ENCODE data around the gene KRT5.
"Not testable (repeated sequence)": the region's sequence is repeated elsewhere in the genome, so short reads cannot be mapped to it uniquely, and the experiment has no call there.

The KRT5 gene

GRCh38 chr12:52518574-52519386 lies 1.4 kb downstream of the KRT5 start:
- no peak for DNase-seq

DNA sequence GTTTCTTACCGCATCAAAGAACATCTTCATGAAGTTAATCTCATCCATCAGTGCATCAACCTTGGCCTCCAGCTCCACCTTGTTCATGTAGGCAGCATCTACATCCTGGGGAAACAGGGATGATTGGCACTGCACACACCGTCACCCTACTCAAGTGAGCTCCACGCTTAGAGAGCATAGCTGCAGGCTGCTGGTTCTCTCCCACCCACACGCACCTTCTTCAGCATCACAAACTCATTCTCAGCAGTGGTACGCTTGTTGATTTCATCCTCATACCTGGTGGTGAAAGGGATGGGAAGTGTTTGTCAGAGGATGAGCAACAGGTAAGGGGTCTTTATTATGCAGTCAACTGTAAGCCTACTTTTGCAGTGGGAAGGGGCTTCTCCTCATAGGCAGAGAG lies 2.3 kb downstream of the KRT5 start:
- DNase-seq: no peak

DNA sequence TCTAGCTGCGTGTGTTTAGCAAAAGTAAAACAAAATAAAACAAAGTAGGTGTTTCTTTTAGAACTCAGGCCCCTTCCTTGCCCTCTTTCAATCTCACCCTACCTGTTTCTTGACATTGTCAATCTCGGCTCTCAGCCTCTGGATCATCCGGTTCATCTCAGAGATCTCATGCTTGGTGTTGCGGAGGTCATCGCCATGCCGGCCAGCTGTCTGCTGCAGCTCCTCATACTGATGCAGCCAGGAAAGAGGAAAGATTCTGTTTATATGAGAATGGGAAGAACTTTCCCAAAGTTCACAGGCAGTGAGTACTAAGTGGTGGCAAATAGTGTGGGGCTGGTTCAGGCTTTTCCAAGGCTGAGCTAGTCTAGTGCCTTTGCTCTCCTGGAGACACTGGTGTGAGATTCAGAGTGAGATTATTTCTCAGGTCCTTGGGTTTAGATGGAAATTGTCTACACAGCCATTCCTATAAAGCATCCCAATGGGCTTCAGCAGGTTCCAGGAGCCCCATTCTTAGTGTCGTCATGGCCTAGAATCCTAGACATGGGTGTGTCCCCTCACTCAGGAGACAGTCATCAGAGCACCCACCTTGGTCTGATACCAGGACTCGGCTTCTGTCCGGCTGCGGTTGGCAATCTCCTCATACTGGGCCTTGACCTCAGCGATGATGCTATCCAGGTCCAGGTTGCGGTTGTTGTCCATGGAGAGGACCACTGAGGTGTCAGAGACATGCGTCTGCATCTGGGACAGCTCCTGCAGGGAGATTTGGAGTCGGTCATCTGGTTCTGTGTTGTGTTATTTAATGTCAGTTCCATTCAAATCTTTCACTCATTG lies 3.0 kb downstream of the KRT5 start:
- DNase-seq: no peak

DNA sequence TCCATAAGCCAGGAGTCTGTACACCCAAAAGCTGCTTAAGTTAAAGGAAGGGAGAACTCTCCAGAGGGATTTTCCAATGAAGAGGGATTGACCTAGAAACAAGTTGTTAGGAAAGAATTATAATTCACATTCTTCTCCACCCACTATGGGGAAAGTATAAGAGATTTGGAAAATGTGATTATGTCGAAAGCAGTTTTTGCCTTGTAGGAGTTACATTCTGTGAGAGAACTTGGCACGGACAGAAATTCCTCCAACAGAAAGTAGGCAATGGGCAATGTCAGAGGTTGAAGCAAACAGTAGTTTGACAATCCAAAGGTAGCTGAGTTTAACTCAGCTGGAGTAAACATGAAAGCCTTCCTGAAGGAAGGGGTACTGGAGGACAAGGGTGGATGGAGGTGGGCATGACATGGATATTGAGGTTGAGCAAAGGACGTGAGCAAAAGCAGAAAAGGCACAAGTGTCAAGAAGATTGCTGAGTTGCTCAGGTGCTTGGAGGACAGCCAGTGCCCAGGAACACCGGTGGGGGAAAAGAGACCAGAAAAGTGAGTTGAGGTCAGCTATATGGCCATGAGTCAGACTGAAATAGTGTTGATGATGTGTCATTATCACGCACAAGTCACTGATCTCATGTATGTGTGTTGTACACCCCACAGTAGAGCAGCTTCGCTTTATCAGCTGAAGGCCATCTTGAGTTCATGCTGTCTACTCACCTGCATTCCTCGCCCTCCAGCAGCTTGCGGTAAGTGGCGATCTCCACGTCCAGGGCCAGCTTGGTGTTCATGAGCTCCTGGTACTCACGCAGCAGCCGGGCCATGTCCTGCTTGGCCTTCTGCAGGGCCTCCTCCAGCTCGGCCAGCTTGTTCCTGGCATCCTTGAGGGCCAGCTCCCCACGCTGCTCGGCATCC lies 4.0 kb downstream of the KRT5 start:
- no peak for DNase-seq

DNA sequence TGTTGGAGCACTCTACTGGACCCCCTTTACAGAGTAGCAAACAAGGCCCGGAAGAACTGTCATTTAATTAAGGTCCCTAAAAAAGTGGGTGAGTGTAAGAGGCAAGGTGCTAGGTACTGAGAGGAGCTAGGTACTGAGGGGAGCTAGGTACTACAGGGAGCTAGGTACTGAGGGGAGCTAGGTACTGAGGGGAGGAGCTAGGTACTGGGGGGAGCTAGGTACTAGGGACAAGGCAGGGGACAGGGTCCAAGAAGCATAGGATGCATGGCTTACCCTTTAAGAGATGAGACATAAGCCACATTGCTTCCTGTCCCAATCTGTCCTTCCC lies 4.9 kb downstream of the KRT5 start:
- DNase-seq: no peak

GRCh38 chr12:52514471-52515318 lies 5.5 kb downstream of the KRT5 start:
- no peak for DNase-seq

GRCh38 chr12:52513736-52514135 lies 6.5 kb downstream of the KRT5 start:
- no peak for DNase-seq

- DNase-seq: no peak
Measured at GRCh38 chr12:52508211-52508610, 12.0 kb downstream of the KRT5 start.

- no peak for DNase-seq
Measured at GRCh38 chr12:52506858-52507715, 13.1 kb downstream of the KRT5 start.

GRCh38 chr12:52502877-52503276 lies 17.3 kb downstream of the KRT5 start:
- no peak for DNase-seq

DNA sequence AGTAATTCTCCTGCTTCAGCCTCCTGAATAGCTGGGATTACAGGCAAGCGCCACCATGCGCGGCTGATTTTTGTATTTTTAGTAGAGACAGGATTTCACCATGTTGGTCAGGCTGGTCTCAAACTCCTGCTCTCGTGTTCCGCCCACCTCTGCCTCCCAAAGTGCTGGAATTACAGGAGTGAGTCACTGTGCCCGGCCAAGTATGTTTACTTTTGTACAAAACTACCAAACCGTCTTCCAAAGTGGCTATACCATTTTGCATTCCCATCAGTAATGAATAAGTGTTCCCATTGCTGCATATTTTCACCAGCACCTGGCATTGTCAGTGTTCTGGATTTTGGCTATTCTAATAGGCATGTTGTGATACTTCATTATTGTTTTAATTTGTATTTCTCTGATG lies 18.7 kb downstream of the KRT5 start:
- no peak for DNase-seq

DNA sequence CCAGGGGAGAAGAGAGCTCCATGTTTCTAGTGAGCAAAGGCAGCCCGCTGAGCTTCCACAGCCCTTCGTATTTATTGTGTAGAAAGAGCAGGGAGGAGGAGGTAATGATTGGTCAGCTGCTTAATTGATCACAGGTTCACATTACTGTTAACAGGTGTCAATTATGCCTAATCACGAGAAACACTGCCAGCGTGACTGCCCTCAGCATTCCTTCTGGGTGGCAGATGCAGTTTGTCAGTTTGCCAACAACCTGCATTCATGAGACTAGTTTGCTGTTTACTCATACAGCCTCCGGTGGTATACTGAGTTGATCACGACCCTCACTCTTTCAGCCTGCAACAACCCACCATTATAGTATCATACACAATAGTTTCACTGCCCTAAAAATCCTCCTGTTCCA lies 19.6 kb downstream of the KRT5 start:
- DNase-seq: not testable (repeated sequence)

DNA sequence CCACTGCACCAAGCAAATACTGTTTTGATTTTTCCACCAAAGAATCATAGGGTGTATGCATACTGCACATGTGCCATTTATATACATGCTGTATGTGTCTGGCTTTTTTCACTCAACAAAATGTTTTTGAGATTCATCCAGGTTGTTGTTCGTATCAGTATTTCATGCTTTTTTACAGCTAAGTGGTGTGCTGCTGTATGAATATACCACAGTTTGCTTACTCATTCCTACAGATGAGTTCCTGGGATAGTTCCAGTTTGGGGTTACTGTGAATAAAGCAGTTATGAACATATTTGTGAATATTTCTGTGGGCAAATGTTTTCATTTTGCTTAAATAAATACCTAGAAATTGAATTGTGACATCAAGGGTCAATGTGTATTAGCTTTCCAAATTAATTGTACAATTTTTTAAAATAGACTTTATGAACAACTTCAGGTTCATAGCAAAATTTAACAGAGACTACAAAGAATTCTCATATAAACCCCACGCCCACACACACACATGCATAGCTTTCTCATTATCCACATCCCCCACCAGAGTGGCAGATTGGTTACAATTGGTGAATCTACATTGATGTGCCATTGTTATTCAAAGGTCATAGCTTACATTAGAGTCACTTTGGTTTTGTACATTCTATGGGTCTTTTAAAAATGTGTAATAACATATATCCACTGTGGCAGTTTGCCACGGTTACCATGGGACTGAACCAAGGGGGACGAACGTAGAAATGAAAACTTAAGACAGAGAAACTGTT lies 20.2 kb downstream of the KRT5 start:
- DNase-seq: no peak

- DNase-seq: no peak
Measured at GRCh38 chr12:52498946-52499345, 21.2 kb downstream of the KRT5 start.

GRCh38 chr12:52497975-52498374 lies 22.2 kb downstream of the KRT5 start:
- no peak for DNase-seq

DNA sequence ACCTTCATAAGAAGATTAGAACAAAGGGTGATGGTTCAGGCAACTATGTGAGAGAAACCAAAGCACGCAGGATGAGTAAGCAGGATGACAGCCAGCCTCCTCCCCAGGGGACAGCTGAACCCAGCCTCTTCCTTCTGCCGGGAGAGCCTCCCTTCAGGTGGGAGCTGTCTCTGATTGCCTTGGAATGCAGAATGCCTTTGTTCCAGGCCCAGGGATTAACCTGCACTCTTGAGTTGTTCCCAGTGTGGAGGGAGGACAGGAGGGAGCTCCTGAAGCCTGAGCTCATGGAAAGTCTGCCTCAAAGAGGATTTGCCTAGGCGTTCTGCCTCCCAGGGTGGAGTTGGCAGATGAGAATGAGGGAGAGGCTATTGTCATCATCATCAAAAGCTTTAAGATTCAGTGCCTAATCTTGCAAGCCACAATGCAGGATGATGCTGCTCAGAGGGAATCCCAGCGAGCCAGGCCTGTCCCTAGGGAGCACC lies 23.6 kb downstream of the KRT5 start:
- no peak for DNase-seq

- DNase-seq: no peak
Measured at GRCh38 chr12:52496054-52496453, 24.1 kb downstream of the KRT5 start.

DNA sequence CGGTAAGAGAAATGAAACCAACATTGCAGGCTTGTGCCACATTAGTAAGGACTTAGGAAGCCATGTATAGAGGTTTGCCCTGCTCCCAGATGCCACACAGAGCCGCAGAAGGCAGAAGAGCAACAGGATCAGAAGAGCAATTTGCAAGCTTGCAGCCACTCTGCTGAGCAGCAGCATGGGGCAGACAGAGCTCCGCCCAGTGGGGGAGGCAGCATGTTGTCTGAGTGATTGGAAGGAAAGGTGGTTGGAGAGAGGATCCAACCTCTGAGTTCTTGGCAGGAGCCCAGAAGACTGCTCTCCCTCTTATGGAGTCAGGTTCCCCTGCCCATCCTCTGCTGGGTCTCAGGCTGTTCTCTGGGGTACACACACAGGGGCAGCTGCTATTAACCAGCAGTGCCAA lies 24.8 kb downstream of the KRT5 start:
- DNase-seq: no peak

DNA sequence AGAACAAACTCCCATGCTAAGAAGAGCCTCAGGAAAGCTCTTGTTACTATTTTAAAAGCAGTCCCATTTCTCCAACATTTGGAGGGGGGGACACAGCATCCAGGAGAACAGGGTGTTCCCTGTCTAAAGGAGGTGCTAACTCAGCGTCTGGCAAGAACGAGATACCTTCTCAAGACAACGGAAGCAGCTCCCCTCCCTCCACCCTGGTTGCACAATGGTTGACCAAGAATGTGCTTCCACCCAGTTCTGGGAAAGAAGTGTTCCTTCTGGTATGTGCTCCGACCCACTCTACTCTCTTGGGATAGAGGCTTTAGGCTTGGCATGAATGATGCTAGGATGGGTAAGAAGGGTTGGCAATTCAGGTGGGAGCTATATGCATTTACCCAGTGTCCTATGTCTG lies 25.7 kb downstream of the KRT5 start:
- DNase-seq: no peak

GRCh38 chr12:52494100-52494499 lies 26.1 kb downstream of the KRT5 start:
- DNase-seq: no peak

All from activated CD4-positive, alpha-beta T cell treated with anti-CD3 and anti-CD28 coated beads for 48 hours (primary cell).